Measurements from ENCODE around the gene PLD1. TPM values are rescaled to one million over a fixed set of nuclear protein-coding genes. Genes with fewer than 3 reads are reported as not detected.
A peak's percentile ranks its signal among the peaks of the same experiment; 100 is the strongest.

Gene PLD1
- total RNA-seq, 1 donor from 2014 or later = 8.8 TPM

DNA sequence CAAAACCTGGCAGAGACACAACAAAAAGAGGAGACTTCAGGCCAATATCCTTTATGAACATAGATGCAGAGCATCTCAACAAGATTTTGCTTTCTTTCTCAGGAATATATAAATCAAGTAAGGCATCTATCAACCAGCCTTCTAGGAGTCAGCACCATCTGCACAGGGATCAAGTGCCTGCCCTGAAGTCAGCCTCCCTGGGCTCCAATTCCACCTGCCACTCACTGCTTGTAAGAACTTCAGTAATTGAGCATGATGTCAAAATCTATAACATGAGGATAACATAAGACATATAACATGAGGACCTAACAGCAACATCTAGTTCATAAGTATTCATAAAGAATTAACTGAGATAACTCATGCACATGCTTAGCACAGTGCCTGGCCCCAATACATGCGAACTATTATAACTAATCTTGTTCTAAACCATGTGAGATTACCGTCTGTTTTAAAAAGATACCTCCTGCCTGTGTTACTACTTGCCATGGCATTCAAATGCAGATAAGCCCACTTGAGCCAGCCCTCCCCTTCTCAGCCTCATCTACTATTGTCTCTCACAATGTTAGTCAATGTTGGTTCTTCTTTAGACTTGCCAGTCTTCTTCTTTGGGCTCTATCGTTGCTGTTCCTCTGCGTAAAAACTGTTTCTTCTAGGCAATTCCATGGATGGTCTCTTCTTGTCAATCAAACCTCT is 91.6 kb downstream of the PLD1 start:
- no peaks in the 10 kb centered on the region for H3K4me1 ChIP-seq
- DNase-seq (ENCODE audit: low spot score in 2 of 2) = no peak
- no peaks in the 10 kb centered on the region for H3K27me3 ChIP-seq
- H3K36me3 ChIP-seq = peaks cover 4 to 27% of the 10 kb centered on the region in 2 donors
- H3K9me3 ChIP-seq = peaks cover 0 to 8% of the 10 kb centered on the region in 2 donors
- H3K4me3 ChIP-seq = no peak overlapping the region
- intact Hi-C loops (cut with DNase I) = no loop called here
- TF ChIP-seq, protein P1, sequence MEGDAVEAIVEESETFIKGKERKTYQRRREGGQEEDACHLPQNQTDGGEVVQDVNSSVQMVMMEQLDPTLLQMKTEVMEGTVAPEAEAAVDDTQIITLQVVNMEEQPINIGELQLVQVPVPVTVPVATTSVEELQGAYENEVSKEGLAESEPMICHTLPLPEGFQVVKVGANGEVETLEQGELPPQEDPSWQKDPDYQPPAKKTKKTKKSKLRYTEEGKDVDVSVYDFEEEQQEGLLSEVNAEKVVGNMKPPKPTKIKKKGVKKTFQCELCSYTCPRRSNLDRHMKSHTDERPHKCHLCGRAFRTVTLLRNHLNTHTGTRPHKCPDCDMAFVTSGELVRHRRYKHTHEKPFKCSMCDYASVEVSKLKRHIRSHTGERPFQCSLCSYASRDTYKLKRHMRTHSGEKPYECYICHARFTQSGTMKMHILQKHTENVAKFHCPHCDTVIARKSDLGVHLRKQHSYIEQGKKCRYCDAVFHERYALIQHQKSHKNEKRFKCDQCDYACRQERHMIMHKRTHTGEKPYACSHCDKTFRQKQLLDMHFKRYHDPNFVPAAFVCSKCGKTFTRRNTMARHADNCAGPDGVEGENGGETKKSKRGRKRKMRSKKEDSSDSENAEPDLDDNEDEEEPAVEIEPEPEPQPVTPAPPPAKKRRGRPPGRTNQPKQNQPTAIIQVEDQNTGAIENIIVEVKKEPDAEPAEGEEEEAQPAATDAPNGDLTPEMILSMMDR (IDR thresholded peaks at IDR 0.05) = no peak
- H3K27ac ChIP-seq = no peak overlapping the region

DNA sequence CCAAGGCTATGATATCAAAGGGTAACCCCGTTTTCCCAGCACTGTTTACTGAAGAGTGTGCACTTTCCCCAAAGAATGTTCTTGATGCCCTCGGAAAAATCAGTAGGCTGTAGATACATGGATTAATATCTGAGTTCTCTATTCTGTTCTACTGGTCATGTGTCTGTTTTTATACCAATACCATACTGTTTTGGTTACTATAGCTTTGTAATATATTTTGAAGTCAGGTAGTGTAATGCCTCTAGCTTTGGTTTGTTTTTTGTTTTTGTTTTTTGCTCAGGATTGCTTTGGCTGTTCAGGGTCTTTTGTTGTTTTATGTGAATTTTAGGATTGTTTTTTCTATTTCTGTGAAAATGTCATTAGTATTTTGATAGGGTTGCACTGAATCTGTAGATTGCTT is 95.1 kb downstream of the PLD1 start:
- Histone ChIP-seq H3K4me3 (no peak overlapping the region), H3K27me3 (no peaks in the 10 kb centered on the region), H3K27ac (no peak overlapping the region), H3K36me3 (peaks cover 4 to 11% of the 10 kb centered on the region in 2 donors), H3K4me1 (no peaks in the 10 kb centered on the region), H3K9me3 (peaks cover 0 to 8% of the 10 kb centered on the region in 2 donors)
- intact Hi-C loops (cut with DNase I) = no loop called here
- TF ChIP-seq, protein P1 (IDR thresholded peaks at IDR 0.05) = no peak
- DNase-seq (ENCODE audit: low spot score in 2 of 2) = no peak

DNA sequence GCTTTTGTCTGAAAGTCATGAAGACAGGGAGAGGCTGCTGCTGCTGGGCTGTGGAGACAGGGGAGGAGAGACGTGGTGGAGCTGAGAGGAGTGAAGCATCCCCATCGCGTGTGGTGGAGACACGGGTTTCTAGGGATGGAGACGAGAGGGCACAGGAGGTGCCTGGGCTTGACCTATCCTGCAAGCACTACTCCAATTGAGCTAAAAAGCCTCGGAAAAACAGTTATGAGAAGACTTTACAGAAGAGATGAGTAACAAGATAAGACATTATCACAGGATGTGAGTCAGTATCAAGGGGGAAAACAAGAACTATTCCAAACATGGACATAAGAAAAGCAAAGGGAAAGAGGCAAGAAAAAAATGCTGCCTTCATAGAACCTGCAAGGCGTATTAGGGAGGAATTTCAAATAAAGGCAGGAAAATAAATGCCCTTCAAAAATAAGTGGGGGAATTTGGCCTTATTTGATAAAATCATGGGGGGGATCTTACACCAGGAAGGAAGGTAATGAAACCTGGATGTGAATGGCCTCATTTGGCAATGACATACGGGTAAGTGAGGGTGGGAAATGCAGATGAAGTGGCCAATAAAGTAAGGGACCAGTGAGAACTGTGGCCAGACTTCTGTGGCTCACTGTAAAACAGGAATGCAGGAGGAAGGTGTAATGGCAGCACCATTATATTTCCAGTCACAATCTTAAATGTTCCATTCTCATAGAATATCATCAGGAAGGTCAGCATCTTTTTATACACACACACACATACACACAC is 97.9 kb downstream of the PLD1 start:
- Histone ChIP-seq H3K27ac (peak overlapping the region; percentile 62 to 76), H3K27me3 (no peaks in the 10 kb centered on the region), H3K9me3 (peaks cover 0 to 8% of the 10 kb centered on the region in 2 donors), H3K36me3 (peaks cover 2 to 14% of the 10 kb centered on the region in 2 donors), H3K4me1 (no peaks in the 10 kb centered on the region), H3K4me3 (no peak overlapping the region)
- TF ChIP-seq, protein P1 (IDR thresholded peaks at IDR 0.05) = no peak
- DNase-seq (ENCODE audit: low spot score in 2 of 2) = no peak
- intact Hi-C loops (cut with DNase I) = no loop called here

DNA sequence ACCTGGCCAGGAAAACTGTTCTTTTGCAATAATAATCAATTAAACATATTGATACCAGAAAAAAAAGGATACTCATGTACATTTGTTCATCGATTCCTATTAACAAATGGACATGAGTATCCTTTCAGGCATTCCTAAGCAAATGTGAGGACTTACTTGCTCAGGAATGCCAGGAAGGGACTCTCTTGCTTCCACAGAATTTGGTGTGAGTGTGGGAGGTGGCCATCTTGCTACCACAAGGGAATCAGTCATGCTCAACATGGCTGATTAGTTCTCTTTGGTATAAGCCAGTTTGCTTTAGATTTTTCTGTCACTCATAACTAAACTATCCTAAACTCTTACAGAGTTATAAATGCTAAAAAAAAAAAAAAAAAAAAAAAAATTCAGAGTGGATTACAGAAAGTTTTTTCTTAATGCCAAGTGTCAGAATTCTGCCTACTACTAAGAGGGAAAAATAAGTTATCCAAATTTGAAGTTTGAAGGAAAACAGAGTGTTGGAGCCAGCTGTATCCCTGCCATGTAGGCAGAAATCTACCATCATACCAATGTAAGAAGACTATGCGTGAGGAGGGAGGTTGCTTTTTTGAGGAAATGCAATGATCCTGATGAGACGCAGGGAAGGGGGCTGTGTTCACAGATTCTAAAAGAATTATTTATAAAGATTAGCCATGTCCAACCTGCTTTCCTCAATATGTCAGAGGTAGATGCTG is 98.7 kb downstream of the PLD1 start:
- Histone ChIP-seq H3K4me1 (no peaks in the 10 kb centered on the region), H3K27me3 (no peaks in the 10 kb centered on the region), H3K36me3 (peaks cover 0 to 10% of the 10 kb centered on the region in 2 donors), H3K27ac (peak overlapping the region; percentile 62 to 76), H3K9me3 (peaks cover 0 to 7% of the 10 kb centered on the region in 2 donors), H3K4me3 (no peak overlapping the region)
- intact Hi-C loops (cut with DNase I) = no loop called here
- no peak for DNase-seq (ENCODE audit: low spot score in 2 of 2)
- TF ChIP-seq, protein P1 (IDR thresholded peaks at IDR 0.05) = no peak

DNA sequence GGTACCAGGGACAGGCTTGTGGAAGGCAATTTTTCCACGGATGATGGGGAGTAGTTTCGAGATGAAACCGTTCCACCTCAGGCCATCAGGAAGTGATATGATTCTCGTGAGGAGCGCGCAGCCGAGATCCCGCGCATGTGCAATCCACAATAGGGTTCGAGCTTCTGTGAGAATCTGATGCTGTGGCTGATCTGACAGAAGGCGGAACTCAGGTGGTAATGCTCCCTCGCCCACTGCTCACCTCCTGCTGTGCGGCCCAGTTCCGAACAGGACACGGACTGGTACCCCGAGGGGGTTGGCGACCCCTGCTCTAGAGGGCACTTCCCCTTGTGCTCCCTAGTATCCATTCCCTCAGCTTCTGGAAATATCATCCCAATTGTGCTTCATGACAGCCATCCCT is 99.9 kb downstream of the PLD1 start:
- Histone ChIP-seq H3K4me3 (no peak overlapping the region), H3K4me1 (no peaks in the 10 kb centered on the region), H3K27me3 (no peaks in the 10 kb centered on the region), H3K27ac (no peak overlapping the region), H3K9me3 (no peaks in the 10 kb centered on the region), H3K36me3 (peaks cover 0 to 7% of the 10 kb centered on the region in 2 donors)
- TF ChIP-seq, protein P1 (IDR thresholded peaks at IDR 0.05) = no peak
- no peak for DNase-seq (ENCODE audit: low spot score in 2 of 2)
- intact Hi-C loops (cut with DNase I) = no loop called here
